HG02763 (cell line): Measurements from ENCODE around the gene H1-8.

Source experiments
- ATAC-seq: cut with Tn5 transposase; IDR thresholded peaks from one replicate; pipeline ENCODE4 v1.9.1; 2021; ENCODE audit warnings: mild to moderate bottlenecking, moderate library complexity; ENCODE audit not compliant: unreplicated experiment

Gene H1-8

GRCh38 chr3:129555153-129555550 is 12.2 kb downstream of the H1-8 start:
- ATAC-seq, result no peak

DNA sequence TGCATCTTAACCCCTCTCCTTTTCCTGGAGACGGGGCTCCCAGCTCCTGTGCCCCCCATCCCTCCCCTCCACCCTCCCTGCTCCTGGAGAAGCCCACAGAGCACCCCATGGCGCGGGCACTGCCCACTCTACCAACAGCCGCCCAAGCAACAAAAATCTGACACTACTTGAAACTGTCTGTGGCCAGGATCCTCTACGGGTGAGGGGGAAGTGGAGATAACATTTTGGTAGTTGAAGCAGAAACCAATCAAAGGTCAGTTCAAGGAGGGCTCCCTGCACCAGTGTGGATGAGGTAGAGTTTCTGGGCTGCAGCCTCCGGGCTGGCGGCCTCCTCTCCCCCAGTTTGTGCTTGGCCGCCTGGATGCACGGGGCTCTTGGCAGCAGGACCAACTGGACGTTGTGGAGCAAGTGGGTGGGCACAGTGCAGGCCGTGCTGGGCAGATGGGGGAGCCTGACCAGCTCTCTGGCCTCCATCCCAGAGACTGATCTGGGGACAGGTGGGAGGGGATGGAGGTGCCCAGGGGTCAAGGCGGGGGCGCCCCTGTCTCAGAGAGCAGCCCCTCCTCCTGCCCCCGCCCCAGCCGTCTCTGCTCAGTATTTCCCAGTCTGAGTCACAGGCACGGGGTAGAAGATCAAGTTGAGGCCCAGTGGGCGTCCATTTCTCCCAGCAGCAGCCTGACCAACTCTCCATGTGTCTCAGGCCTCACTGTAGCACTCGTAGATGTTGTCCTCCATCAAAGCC is 12.8 kb downstream of the H1-8 start:
- ATAC-seq, result no peak

GRCh38 chr3:129556358-129556695 is 13.4 kb downstream of the H1-8 start:
- no peak for ATAC-seq

GRCh38 chr3:129556890-129557547 is 14.0 kb downstream of the H1-8 start:
- ATAC-seq, result no peak

GRCh38 chr3:129557548-129557894 is 14.5 kb downstream of the H1-8 start:
- ATAC-seq, result no peak

DNA sequence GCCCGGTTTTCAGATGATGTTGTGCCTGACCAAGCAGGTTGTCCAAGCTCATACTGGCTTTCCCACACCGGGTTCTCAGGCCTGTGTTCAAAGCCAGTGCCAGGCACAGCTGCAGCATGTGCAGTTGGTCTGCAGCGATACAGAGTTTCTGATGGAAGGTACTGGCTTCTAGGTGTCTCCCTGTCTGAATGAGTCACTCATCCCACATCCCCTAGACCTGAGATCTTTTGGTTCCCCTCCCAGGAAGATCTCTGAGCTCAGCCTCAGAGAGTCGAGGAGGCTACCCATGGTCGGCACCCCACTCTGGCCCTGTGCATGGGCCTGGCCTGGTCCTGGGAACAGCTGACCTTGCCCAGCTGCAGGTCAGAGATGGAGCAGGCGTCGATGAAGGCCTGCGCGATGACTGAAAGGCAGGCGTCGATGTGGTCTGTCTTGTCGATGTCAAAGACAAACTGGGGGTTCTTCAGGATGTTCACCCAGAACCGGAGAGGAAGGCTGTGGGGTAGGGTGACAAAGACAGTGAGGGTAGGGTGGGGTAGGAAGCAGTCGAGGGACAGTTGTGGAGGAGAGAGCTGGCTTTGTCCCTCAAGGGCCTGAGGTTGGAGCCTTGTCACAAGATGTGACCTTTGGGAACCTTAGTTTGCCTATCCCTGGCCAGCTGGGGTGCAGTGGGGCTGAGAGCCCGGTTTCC is 15.3 kb downstream of the H1-8 start:
- ATAC-seq, result no peak

DNA sequence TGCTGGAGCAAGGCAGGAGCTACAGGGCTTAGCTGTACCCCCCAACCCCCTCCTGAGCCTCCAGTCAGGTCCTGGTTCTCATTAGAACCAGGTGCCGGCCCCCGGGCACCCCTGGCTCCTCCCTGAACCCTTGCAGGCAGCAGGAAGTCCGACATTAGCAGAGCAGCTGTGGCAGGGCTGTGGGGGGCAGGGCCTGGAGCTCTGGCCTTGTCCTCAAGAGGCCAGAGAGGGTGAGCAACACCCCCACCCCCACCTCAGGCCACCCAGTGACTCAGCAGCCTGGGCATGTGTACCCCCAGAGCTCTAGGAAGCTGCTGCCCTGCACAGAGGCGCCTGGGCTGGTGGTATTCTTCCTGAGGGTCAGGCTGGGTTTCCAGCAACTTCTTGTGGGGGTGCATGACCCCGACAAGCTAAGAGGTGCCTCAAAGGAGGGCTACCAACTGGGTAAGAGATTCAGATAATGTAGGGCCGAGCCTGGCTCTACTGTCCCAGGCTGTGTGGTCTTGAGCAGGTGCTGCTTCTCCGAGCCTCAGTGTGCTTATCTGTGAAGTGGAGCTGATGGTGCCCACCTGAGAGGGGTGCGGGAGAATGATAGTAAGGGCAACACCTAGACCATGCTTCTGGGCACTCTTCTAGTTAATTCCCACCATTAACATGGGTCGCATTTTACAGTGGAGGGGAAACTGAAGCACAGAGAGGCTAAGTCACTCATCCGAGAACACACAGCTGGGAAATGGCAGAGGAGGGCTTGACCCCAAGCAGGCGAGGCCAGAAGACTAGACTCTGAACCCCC is 16.0 kb downstream of the H1-8 start:
- no peak for ATAC-seq

GRCh38 chr3:129559565-129560079 is 16.6 kb downstream of the H1-8 start:
- no peak for ATAC-seq

GRCh38 chr3:129560269-129560787 is 17.4 kb downstream of the H1-8 start:
- no peak for ATAC-seq

GRCh38 chr3:129560911-129561594 is 18.1 kb downstream of the H1-8 start:
- no peak for ATAC-seq

DNA sequence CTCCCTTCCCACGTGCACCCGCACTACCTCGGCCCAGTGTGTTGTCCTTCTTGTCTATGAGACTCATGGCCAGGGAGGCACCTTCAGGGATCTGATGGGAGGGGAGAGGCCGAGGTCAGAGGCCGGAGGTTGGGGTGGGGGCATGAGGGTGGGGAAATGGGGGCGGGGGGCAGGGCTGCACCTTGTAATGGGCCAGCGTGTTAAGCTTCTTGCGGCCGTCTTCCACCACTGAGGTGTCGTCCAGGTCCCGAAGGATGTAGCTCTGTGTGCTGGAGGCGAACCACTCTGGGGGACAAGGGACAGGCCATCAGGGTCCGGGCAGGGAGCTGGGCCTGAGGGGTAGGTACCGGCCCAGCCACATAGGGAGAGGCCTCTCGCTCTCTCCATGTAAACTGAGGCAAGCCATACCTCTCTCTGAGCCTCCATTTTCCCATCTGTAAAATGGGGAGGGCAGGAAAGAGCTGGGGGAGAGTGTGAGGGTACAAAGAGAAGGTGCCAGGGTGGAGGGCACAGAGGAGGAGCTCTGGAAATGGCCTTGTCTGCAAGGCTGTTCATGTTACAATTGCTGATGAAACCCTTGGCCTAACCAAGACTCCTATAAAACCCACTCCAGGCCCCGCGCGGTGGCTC is 18.8 kb downstream of the H1-8 start:
- ATAC-seq, result no peak

DNA sequence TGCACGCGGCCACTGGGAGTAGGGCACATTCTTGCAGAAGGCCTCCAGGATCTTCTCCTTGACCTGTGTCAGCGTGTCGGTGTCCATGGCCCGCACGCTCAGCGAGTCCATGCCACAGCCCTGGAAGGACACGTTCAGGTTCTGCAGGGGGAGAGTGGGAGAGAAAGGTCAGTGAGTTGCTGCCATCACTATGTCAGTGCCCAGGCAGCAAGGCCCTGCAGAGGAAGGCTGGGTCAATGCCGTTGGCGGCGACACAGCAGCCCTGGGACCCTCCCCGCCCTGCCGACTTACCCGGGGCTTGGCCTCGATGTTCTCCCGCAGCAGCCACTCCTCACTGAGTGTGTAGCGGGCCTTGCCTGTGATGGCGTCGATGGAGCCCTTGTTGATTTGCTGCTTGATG is 19.8 kb downstream of the H1-8 start:
- ATAC-seq, result no peak

GRCh38 chr3:129563332-129563731 is 20.4 kb downstream of the H1-8 start:
- ATAC-seq, result no peak

DNA sequence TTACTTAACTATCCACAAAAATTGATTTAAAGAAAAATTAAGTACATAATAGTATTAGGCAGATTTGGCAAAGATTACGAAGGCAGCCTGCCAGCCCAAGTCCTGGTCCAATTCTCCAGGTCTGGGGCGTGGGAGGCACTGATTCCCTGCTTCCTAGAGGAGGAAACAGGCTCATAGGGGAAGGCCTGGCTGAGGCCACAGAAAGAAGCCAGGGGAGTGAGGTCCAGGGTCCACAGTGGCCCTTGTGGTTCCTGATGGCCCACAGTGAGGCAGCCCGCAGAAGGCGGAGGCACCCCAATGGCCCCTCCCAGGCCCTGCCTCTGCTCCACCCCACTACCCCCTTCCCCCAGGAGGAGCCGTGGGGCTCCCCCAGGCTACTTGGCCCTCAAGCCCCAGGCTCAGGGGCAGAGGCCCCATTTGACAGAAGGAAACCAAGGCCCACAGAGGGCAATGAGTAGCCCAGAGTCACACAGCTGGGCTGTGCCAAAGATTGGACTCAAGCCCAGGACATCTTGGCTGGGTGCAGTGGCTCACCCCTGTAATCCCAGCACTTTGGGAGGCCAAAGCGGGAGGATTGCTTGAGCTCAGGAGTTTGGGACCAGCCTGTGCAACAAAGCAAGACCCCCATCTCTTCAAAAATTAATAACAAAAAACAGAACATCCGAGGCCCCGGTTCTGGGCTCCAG is 21.0 kb downstream of the H1-8 start:
- no peak for ATAC-seq

GRCh38 chr3:129564981-129565644 is 22.1 kb downstream of the H1-8 start:
- no peak for ATAC-seq

DNA sequence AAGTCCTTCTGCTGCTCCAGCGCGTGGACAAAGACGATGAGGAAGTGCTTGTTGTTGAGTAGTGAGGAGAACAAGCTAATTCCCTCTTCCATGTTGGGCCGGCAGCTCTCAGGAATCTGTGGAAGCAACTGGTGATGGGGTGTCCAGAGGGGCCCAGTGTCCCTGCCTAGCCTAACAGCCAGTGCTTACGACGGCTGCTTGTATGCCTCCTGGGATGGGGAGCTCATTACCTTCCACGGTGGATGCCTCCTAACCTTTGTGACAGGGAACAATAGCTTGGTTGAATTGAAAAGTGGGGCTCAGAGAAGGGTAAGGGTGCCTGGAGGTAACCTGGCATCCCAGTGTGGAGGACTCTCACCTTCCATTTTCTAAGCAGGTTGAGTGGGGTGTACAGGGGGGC is 22.9 kb downstream of the H1-8 start:
- ATAC-seq, result no peak

GRCh38 chr3:129567176-129567705 is 24.3 kb downstream of the H1-8 start:
- no peak for ATAC-seq

GRCh38 chr3:129567939-129568338 is 25.0 kb downstream of the H1-8 start:
- ATAC-seq, result no peak

GRCh38 chr3:129569856-129570255 is 26.9 kb downstream of the H1-8 start:
- ATAC-seq, result no peak
